Limb (tissue), 2 donors: ENCODE measurements around the gene TOB2.
"Not testable (repeated sequence)": the region's sequence is repeated elsewhere in the genome, so short reads cannot be mapped to it uniquely, and the experiment has no call there.

Source experiments
- DNase-seq, 2 donors: peaks; one replicate each; pipeline ENCODE4 v3.0.0-alpha.2; 2016; ENCODE audit errors: extremely low spot score in 2 of 2

TOB2 gene

DNA sequence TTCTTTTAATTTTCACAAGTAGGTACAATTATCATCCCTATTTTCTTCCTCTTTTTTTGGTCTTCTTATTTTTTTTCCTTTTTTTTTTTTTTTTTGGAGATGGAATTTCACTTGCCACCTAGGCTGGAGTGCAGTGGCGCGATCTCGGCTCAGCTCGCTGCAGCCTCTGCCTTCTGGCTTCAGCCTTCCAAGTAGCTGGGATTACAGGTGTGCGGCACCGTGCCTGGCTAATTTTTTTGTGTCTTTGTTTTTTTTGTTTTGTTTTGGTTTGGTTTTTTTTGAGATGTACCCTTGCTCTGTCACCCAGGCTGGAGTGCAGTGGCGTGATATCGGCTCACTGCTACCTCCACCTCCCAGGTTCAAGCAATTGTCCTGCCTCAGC, 16.7 kb downstream of the TOB2 start:
- no peak for DNase-seq

GRCh38 chr22:41429232-41429950, 17.2 kb downstream of the TOB2 start:
- DNase-seq, result no peak

DNA sequence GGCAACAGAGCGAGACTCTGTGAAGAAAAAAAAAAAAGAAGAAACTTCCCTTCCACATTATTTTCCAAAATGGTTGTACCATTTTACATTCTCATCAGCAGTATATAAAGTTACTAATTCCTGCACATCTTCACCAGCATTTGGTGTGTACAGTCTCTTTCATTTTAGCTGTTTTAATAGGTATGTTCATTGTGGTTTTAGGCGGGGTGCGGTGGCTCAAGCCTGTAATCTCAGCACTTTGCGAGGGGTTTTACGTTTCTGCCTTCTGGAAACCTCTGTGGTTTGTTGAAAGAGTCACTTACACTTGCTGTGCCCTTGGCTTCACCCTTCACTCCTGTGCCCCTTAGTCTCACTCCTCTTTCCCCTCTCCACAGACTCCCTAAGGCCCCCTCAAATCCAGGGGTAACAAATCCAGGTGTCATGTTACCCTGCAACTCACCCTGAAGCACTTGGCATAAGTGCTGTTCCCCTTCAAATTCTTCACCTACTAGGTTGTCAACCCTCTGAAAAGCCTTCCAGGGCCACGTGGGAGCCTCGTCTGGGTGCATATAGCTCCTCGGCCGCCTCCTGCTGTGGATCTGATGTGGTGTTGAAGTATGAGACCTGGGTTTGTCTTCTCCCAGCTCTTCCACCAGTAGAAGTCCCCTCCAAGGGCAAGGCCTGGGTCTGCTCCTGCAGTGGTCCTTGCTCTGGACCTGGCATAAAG, 20.8 kb downstream of the TOB2 start:
- DNase-seq, result no peak

DNA sequence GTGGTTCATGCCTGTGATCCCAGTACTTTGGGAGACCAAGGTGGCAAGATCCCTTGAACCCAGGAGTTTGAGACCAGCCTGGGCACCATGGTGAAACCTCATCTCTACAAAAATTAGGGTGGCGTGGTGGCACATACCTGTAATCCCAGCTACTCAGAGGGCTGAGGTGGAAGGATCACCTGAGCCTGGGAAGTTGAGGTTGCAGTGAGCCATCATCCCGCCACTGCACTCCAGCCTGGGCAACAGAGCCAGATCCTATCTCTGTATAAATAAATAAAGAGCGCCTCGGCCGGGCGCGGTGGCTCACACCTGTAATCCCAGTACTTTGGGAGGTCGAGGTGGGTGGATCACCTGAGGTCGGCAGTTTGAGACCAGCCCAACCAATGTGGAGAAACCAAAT, 27.9 kb downstream of the TOB2 start:
- no peak for DNase-seq

GRCh38 chr22:41417622-41418390, 28.8 kb downstream of the TOB2 start:
- DNase-seq, result no peak

- DNase-seq, result no peak
These were observed 31.0 kb downstream of the TOB2 start for GRCh38 chr22:41415554-41415953.

DNA sequence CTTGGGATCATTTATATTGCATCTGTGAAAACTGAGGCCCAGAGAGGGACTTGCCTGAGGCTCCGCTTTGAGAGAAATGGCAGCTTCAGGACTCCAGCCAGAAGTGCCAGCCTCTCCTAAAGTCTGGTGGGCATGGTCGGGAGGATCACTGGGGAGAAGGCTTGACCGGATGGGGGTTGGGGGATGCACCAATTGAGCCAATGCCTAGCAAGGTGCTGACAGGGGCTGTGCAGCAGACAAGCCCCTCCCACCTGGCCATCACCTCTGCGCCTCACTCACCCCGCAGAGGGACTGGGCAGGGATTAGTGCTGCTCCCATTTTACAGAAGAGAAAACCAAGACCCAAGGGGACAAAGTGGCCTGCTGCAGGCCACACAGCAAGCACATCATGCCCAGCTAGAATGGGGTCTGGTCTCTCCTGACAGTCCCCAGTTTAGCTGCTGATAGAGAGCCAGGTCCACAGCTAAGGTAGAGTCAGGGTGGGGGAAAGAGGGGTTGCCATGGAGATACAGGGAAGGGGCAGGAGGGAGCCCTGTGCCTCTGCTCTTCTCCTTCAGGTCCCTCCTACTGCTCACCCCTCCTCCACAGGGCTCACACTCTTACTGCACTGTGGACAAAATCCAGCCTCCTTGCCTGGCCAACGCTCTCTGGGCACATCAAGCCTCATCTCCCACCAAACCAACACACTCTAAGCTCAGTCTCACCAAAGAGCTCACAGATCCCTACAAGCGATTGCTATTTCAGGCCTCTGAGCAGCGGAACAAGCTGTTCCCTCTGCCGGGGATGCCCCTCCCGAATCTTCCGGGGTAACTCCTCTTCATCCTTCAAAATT, 35.4 kb downstream of the TOB2 start:
- no peak for DNase-seq

DNA sequence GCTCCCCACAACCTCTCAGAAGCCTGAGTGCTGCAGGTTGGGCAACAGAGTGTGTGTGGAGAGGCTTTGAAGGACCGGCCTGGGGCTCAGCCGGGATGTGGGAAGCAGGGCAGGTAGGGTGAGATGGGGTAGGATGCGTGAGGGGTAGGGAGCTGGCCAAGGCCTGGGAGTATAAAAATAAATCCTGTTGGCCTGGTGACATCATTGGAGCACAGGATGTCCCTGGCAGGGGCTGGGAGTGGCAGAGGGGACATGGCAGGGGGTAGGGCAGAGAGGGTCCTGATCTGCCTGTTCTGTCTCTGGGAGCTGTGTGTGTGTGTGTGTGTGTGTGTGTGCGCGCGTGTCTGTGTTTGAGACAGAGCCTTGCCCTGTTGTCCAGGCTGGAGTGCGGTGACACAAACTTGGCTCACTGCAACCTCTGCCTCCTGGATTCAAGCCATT, 36.3 kb downstream of the TOB2 start:
- DNase-seq, result no peak

DNA sequence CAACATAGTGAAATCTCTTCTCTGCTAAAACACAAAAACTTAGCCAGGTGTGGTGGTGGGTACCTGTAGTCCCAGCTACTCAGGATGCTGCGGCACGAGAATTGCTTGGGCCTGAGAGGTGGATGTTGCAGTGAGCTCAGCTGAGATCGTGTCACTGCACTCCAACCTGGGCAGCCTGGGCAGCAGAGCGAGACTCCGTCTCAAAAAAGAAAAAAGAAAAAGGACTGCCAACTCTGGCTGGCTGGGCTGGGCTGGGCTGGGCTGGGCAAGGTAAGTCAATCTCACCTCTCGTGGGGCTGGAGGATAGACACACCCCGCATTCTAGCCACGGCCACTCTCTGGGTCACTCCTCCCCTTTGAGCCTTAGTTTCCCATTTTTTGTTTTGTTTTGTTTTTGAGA, 37.9 kb downstream of the TOB2 start:
- no peak for DNase-seq

GRCh38 chr22:41407433-41407832, 39.2 kb downstream of the TOB2 start:
- DNase-seq, result no peak

DNA sequence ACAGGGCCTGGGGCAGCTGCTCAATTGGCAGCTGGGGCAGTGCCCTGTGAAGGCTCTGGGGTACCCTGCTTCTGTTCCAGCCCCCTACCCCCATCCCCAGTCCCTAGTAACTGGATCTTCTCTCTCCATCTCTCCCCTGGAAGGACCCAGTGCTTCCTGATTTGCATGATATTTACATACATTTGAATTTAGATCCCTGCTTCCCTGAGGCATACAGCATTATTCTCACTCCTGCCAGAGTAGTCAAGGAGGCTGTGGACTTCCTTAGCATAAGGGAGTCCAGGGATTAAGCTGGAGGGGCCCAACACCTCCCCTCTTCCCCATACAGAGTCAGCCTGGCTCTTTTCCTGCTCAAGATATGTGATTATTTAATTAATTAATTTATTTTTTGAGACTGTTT, 40.2 kb downstream of the TOB2 start:
- no peak for DNase-seq

DNA sequence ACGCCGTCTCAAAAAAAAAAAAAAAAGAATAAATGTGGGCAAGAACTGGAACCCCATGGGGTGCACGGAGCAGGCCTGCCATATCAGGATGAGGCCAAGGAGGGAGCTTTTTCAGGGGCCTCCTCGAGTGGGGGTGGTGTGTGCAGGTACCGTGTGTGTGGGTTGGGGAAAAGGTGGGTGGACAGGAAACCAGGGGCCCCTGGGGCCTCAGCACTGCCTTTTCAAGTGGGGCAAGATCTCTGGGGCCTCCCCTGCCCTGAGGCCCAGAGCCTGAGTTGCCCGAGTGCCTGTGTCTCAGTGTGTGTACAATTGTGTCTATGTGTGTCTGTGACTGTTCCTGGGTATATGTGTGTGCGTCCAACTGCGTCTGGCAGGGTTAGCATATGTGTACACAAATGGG, 41.0 kb downstream of the TOB2 start:
- no peak for DNase-seq

DNA sequence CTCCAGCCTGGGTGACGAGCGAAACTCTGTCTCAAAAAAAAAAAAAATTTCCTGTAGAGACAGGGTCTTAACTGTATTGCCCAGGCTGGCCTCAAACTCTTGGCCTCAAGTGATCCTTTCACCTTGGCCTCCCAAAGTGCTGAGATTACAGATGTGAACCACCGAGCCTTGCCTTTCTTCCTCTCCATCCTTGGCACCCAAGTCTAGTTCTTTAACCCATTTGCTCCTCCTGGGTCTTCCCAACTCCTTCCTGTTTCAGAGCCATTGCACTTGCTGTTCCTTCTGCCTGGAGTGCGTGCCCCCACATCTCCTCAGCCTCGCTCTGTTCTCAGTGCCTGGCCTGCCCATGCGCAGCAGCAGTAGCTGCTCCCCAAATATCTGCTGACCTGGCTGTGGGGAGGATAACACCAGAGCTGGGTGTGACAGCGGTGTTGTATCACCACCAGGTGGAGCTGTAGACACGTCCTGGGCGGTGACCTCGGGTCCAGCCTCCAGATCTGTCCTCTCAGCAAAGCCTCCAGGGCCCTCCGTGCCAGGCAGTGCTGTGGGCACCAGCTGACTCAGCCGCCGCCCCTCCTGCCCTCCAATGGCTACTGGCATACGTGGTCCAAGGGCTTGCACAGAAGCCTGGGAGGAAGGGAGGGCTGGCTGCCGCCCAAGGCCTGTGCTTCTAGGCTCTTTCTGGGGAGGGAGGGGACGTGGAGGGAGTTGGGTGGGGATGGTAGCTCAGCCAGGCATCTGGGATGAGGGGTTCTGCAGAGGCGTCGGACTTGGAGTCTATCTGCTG, 42.9 kb downstream of the TOB2 start:
- peak; percentile 84 to 85 for DNase-seq

DNA sequence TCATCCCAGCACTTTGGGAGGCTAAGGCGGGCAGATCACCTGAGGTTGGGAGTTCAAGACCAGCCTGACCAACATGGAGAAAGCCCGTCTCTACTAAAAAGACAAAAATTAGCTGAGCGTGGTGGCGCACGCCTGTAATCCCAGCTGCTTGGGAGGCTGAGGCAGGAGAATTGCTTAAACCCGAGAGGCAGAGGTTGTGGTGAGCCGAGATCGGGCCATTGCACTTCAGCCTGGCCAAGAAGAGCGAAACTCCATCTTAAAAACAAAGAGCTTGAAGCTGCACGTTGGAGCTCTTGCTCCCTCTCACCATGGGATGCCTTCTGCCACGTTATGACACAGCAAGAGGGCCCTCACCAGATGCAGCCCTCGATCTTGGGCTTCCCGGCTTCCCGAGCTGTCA, 43.8 kb downstream of the TOB2 start:
- DNase-seq, result not testable (repeated sequence)

- DNase-seq, result peak in 1 of 2 donors; percentile 57
These were observed 44.6 kb downstream of the TOB2 start for GRCh38 chr22:41401781-41402648.

GRCh38 chr22:41398921-41399320, 47.7 kb downstream of the TOB2 start:
- DNase-seq, result no peak

DNA sequence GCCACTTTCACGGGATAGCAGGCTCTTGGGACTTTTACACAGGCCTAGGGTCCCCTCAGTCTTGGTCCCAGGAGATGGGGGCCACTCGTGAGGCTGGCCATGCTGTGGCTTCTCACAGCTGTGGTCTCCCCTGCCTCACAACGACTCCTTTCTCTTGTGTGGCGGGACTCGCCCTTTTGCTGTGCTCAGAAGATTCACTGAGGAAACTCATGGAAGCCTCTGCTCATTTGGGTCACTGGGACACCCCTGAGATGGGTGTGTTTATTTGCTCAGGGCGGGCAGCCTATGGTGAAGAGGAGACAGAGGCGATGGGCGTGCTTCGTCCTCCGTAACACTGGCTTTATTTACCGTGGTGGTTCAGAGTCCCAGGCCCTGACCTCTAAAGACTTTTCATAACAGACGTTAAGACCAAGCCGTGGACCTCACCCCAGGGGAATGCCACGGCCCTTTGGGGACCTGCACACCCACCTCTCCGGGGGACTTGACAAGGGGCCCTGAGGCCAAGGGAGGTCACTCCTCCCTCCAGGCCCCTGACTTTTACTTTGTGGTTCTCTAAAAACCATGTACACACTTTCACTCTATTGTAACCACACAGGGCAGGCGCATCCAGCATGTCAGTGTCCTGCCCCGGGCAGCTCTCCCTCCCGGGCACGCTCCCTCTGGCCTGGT, 49.3 kb downstream of the TOB2 start:
- DNase-seq, result no peak

GRCh38 chr22:41395531-41396240, 50.9 kb downstream of the TOB2 start:
- no peak for DNase-seq

DNA sequence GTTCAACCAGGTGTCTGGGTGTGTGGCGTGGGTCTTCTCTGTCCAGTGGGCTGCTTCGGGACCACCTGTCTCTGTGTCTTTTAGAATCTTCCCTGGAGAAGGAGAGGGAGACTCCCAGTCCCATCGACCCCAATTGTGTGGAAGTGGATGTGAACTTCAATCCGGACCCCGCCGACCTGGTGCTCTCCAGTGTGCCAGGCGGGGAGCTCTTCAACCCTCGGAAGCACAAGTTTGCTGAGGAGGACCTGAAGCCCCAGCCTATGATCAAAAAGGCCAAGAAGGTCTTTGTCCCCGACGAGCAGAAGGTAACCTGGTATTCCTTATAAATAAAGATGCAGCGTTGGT, 52.6 kb downstream of the TOB2 start:
- DNase-seq, result no peak
